ENCODE measurements around the gene PRKCA.
"Not testable (repeated sequence)": the region's sequence is repeated elsewhere in the genome, so short reads cannot be mapped to it uniquely, and the experiment has no call there.

The PRKCA gene

GRCh38 chr17:66578781-66579489 is 276.5 kb downstream of the PRKCA start:
- DNase-seq (ENCODE audit: low read depth) = no peak

GRCh38 chr17:66579556-66579955 is 277.1 kb downstream of the PRKCA start:
- no peak for DNase-seq (ENCODE audit: low read depth)

- DNase-seq (ENCODE audit: low read depth) = no peak
Observed at GRCh38 chr17:66580184-66580955, 278.0 kb downstream of the PRKCA start.

- no peak for DNase-seq (ENCODE audit: low read depth)
Observed at GRCh38 chr17:66580956-66581391, 278.6 kb downstream of the PRKCA start.

- DNase-seq (ENCODE audit: low read depth) = no peak
Observed at GRCh38 chr17:66582373-66583111, 280.1 kb downstream of the PRKCA start.

GRCh38 chr17:66583112-66583748 is 280.8 kb downstream of the PRKCA start:
- DNase-seq (ENCODE audit: low read depth) = no peak

- DNase-seq (ENCODE audit: low read depth) = no peak
Observed at GRCh38 chr17:66584927-66585326, 282.5 kb downstream of the PRKCA start.

GRCh38 chr17:66585472-66585871 is 283.1 kb downstream of the PRKCA start:
- DNase-seq (ENCODE audit: low read depth) = no peak

GRCh38 chr17:66589892-66590291 is 287.5 kb downstream of the PRKCA start:
- no peak for DNase-seq (ENCODE audit: low read depth)

- DNase-seq (ENCODE audit: low read depth) = no peak
Observed at GRCh38 chr17:66593116-66593515, 290.7 kb downstream of the PRKCA start.

GRCh38 chr17:66595893-66596292 is 293.5 kb downstream of the PRKCA start:
- DNase-seq (ENCODE audit: low read depth) = no peak

GRCh38 chr17:66602659-66603384 is 300.4 kb downstream of the PRKCA start:
- no peak for DNase-seq (ENCODE audit: low read depth)

- DNase-seq (ENCODE audit: low read depth) = no peak
Observed at GRCh38 chr17:66604376-66604775, 302.0 kb downstream of the PRKCA start.

- no peak for DNase-seq (ENCODE audit: low read depth)
Observed at GRCh38 chr17:66605541-66605940, 303.1 kb downstream of the PRKCA start.

GRCh38 chr17:66610361-66611133 is 308.1 kb downstream of the PRKCA start:
- no peak for DNase-seq (ENCODE audit: low read depth)

GRCh38 chr17:66611397-66611796 is 309.0 kb downstream of the PRKCA start:
- DNase-seq (ENCODE audit: low read depth) = no peak

- DNase-seq (ENCODE audit: low read depth) = no peak
Observed at GRCh38 chr17:66612993-66613392, 310.6 kb downstream of the PRKCA start.

- DNase-seq (ENCODE audit: low read depth) = no peak
Observed at GRCh38 chr17:66614469-66614868, 312.1 kb downstream of the PRKCA start.

GRCh38 chr17:66619206-66619605 is 316.8 kb downstream of the PRKCA start:
- no peak for DNase-seq (ENCODE audit: low read depth)

GRCh38 chr17:66620528-66620927 is 318.1 kb downstream of the PRKCA start:
- no peak for DNase-seq (ENCODE audit: low read depth)

- not testable (repeated sequence) for DNase-seq (ENCODE audit: low read depth)
Observed at GRCh38 chr17:66624630-66625029, 322.2 kb downstream of the PRKCA start.
